Breast epithelium (tissue), 4 donors: ENCODE measurements around the gene SEC14L1. TPM values are rescaled to one million over a fixed set of nuclear protein-coding genes. Genes with fewer than 3 reads are reported as not detected.
"Not testable (repeated sequence)": the region's sequence is repeated elsewhere in the genome, so short reads cannot be mapped to it uniquely, and the experiment has no call there.

ENCODE experiments used
- DNase-seq, 2 donors: peaks; one replicate each; pipeline ENCODE4 v3.0.0-alpha.2; 2019; ENCODE audit warnings: low spot score in 2 of 2
- H3K27ac ChIP-seq, 2 donors: fragments of 200-600 bp; sonication (generic) in 1 of 2; one replicate each; pipeline ENCODE4 v1.5.1; 2016 to 2019; ENCODE audit warnings: mild to moderate bottlenecking in 1 of 2
- H3K27me3 ChIP-seq, 2 donors: fragments of 200-600 bp; sonication (generic) in 1 of 2; one replicate each; pipeline versions ENCODE4 v1.5.1 to v1.6.0; 2017 to 2019; ENCODE audit warnings: control low read depth in 1 of 2, mild to moderate bottlenecking in 1 of 2
- H3K36me3 ChIP-seq: fragments of 200-600 bp; one replicate; pipeline ENCODE4 v1.5.1; 2019
- H3K4me1 ChIP-seq, 2 donors: fragments of 200-600 bp; sonication (generic); one replicate each; pipeline ENCODE4 v1.5.1; 2016 to 2019; ENCODE audit warnings: control low read depth in 1 of 2
- H3K4me3 ChIP-seq, 3 donors: fragments of 200-600 bp; sonication (generic); 1 replicate in 2 of 3; 2 replicates in 1 of 3; pipeline ENCODE4 v1.5.1; 2016 to 2019; ENCODE audit warnings: mild to moderate bottlenecking in 3 of 3, moderate library complexity in 2 of 3
- H3K9me3 ChIP-seq, 2 donors: fragments of 200-600 bp; sonication (generic) in 1 of 2; one replicate each; pipeline ENCODE4 v1.5.1; 2016 to 2019; ENCODE audit warnings: control low read depth in 1 of 2
- CTCF ChIP-seq, 3 donors: fragments of 450-650 bp; IDR thresholded peaks; one replicate each; pipeline ENCODE4 v1.5.1; 2016 to 2017; ENCODE audit warnings: antibody characterized with exemption in 3 of 3, mild to moderate bottlenecking in 3 of 3, moderate library complexity in 3 of 3
- POLR2A ChIP-seq: fragments of 450-650 bp; IDR thresholded peaks from one replicate; pipeline ENCODE4 v1.6.1; 2016; ENCODE audit warnings: antibody characterized with exemption, mild to moderate bottlenecking, moderate library complexity
- POLR2AphosphoS5 ChIP-seq, 3 donors: sonication (generic); formaldehyde crosslinking; IDR thresholded peaks; one replicate each; pipeline ENCODE4 v1.6.1; 2017; ENCODE audit warnings: antibody characterized with exemption in 3 of 3
- intact Hi-C: fragments of 100-400 bp; cut with DNase I; formaldehyde crosslinking; loops from one replicate; pipeline ENCODE4 v1.15.1; 2023; ENCODE audit warnings: low total_unique reads
- total RNA-seq, 3 donors: library from RNA; depleted of rRNA; stranded (reverse); fragments of >200 nt; gene quantifications; one replicate each; pipeline ENCODE4 v1.1.0, GENCODE V29; 2016

Gene SEC14L1
- total RNA-seq, 3 donors from 2014 or later = 52.2 to 106 (median 59.6) TPM

DNA sequence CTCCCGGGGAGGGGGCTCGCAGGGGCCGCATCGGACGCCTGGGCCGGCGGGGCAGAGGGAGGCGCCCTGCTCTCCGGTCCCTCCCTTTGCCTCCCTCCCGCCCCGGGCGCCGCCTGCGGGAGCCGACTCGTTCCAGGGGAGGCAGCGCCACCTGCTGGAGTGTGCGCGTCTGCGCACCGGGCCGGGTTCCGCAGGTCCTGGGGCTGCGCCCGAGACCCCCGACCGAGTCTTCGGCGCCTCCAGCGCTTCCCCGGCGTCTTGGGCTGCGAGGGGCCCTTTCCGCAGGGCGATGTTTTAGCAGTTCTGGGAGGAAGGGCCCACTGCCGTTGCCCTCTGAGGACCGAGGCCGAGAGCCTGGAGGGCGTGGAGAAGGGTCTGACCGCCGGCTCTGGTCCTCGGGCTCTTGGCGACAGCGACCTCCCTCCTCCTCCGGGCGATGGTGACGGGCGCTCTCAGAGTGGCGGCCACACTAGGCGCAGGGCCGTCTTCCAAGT, 106.3 kb downstream of the SEC14L1 start:
- H3K4me1 ChIP-seq = peaks cover 0 to 4% of the 10 kb centered on the region in 2 donors
- no peaks in the 10 kb centered on the region for H3K36me3 ChIP-seq
- intact Hi-C loops = no loop called here
- H3K9me3 ChIP-seq = no peaks in the 10 kb centered on the region
- peak in 1 of 2 donors; percentile 73 for DNase-seq
- H3K27ac ChIP-seq = peak overlapping the region in 1 of 2 donors; percentile 16
- H3K27me3 ChIP-seq = no peaks in the 10 kb centered on the region
- peak in 1 of 3 donors; percentile 42 for TF ChIP-seq POLR2AphosphoS5 (IDR thresholded peaks at IDR 0.05)
- no peak for TF ChIP-seq POLR2A
- peak; percentile 92 to 97 (median 96) for TF ChIP-seq CTCF (IDR thresholded peaks at IDR 0.05)
- peak overlapping the region; percentile 54 to 68 (median 61) for H3K4me3 ChIP-seq

DNA sequence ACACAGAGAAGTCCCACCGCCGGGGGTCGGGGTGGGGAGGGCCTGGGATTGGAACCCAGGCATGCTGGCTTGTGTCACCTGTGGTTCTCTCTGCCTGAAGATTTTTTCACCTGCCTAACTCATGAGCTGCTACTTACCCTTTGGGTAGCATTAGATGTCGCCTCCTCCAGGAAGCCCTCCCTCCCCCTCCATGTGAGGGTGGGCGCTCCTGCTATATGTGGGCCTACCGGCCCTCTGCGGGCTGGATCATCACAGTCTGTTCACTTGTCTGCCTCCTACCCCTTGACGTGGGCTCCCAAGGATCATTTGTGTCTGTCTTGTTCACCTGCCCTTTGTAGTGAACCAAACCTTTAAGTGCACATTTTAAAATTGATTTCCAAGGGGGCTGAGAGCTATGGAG, 106.8 kb downstream of the SEC14L1 start:
- Histone ChIP-seq H3K36me3 (no peaks in the 10 kb centered on the region), H3K27ac (no peak overlapping the region), H3K4me3 (peak overlapping the region in 1 of 3 donors; percentile 68), H3K9me3 (no peaks in the 10 kb centered on the region), H3K4me1 (peaks cover 0 to 4% of the 10 kb centered on the region in 2 donors), H3K27me3 (no peaks in the 10 kb centered on the region)
- no peak for DNase-seq
- intact Hi-C loops = no loop called here
- TF ChIP-seq POLR2A (no peak), POLR2AphosphoS5 (IDR thresholded peaks at IDR 0.05) (no peak), CTCF (IDR thresholded peaks at IDR 0.05) (no peak)

GRCh38 chr17:77248216-77249114, 107.7 kb downstream of the SEC14L1 start:
- H3K4me3 ChIP-seq = no peak overlapping the region
- intact Hi-C loops = no loop called here
- DNase-seq = no peak
- H3K36me3 ChIP-seq = no peaks in the 10 kb centered on the region
- peaks cover 0 to 4% of the 10 kb centered on the region in 2 donors for H3K4me1 ChIP-seq
- TF ChIP-seq POLR2AphosphoS5 (IDR thresholded peaks at IDR 0.05) (no peak), CTCF (IDR thresholded peaks at IDR 0.05) (no peak), POLR2A (no peak)
- no peaks in the 10 kb centered on the region for H3K9me3 ChIP-seq
- no peak overlapping the region for H3K27ac ChIP-seq
- H3K27me3 ChIP-seq = no peaks in the 10 kb centered on the region

DNA sequence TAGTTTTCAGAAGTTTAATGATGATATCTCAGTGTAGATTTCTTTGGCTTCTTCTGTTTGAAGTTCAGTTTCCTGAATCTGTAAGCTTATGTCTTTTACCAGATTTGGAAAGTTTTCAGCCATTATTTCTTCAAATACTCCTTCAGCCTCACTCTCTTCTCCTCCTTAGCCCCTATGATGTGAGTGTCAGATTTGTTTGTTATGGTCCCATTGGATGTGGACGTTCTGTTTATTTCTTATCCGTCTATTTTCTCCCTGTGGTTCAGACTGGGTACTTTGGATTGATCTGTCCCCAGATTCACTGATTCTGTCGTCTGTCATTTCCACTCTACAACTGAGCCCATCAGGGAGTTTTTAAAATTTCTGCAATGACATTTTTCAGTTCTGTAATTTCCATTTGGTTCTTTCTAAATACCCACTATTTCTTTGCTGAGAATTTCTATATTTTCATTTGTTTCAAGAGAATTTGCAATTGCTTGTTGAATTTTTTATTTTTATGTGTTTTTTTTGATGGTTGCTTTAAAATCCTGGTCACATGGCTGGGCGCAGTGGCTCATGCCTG, 110.9 kb downstream of the SEC14L1 start:
- Histone ChIP-seq H3K27ac (no peak overlapping the region), H3K4me3 (no peak overlapping the region), H3K36me3 (no peaks in the 10 kb centered on the region), H3K4me1 (peaks cover 11 to 12% of the 10 kb centered on the region in 2 donors), H3K9me3 (no peaks in the 10 kb centered on the region), H3K27me3 (no peaks in the 10 kb centered on the region)
- intact Hi-C loops = loop anchor here (10.0 kb wide), 1 partner anchor 167 kb away; no protein-coding TSS in a partner anchor
- no peak for DNase-seq
- TF ChIP-seq CTCF (IDR thresholded peaks at IDR 0.05) (no peak), POLR2A (no peak), POLR2AphosphoS5 (IDR thresholded peaks at IDR 0.05) (no peak)

GRCh38 chr17:77252306-77252705, 111.5 kb downstream of the SEC14L1 start:
- H3K4me3 ChIP-seq, H3K36me3 ChIP-seq, H3K27ac ChIP-seq, H3K9me3 ChIP-seq, H3K27me3 ChIP-seq, DNase-seq: not testable (repeated sequence)
- intact Hi-C loops = loop anchor here (10.0 kb wide), 1 partner anchor 168 kb away; no protein-coding TSS in a partner anchor
- H3K4me1 ChIP-seq = peaks cover 11 to 12% of the 10 kb centered on the region in 2 donors
